NCI-H345 (cell line): ENCODE data around the gene ULK4.
"Not testable (repeated sequence)": the region's sequence is repeated elsewhere in the genome, so short reads cannot be mapped to it uniquely, and the experiment has no call there.

ENCODE experiments used
- DNase-seq: peaks from one replicate; lab custom pipeline; 2025; lab: John Stamatoyannopoulos, UW

Gene ULK4

GRCh38 chr3:41436983-41437382 is 524.9 kb downstream of the ULK4 start:
- DNase-seq: no peak

DNA sequence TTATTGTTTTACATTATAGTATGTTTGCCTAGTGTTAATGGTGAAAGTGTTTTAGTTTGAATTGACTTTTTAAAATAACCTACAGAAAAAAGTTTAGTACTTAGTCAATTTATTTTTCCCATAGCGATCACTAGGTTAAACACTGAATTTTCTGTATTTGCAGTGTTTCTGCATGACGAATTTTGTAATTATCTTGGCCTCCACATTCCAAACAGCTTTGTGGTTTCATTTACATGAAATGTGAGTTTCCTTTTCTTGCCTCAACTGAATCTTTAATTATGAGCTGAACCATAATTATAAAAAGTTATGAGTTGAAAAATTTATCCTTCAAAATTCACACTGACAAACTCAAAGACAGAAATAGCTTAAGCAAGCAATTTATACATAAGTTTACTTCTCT is 527.1 kb downstream of the ULK4 start:
- no peak for DNase-seq

DNA sequence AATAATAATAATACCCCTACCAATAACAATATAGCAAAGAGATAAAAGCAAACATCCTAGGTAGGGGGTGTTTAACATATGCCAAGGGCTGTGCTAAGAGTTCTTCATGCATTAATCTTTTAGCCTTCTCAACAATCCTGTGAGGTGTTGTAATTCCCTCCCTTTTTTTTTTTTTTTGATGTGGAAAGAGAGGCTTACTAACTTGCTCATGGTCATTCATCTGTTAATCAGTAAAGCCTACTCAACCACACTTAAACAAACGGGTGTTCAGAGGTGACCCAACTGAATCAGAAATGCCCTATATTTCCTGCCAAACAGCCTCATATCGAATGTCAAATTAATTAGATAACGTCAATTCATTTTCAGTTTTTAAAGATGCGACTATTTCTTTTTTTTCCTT is 530.5 kb downstream of the ULK4 start:
- DNase-seq: no peak

DNA sequence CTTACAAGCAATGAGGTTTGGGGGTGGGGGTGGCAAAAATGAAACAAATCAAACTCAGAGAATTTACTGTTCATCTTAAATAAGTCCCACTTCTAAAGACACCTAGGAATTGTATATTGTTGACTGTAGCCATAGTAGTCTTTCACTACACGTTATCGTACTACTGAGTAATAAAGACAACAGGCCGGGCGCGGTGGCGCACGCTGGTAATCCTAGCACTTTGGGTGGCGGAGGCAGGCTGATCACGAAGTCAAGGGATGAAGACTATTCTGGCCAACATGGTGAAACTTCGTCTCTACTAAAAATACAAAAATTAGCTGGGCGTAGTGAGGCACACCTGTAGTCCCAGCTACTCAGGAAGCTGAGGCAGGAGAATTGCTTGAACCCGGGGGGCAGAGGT is 531.0 kb downstream of the ULK4 start:
- no peak for DNase-seq

- no peak for DNase-seq
These were observed 531.5 kb downstream of the ULK4 start for GRCh38 chr3:41430391-41430790.

GRCh38 chr3:41426485-41426884 is 535.4 kb downstream of the ULK4 start:
- no peak for DNase-seq

- no peak for DNase-seq
These were observed 537.2 kb downstream of the ULK4 start for GRCh38 chr3:41424543-41425300.

DNA sequence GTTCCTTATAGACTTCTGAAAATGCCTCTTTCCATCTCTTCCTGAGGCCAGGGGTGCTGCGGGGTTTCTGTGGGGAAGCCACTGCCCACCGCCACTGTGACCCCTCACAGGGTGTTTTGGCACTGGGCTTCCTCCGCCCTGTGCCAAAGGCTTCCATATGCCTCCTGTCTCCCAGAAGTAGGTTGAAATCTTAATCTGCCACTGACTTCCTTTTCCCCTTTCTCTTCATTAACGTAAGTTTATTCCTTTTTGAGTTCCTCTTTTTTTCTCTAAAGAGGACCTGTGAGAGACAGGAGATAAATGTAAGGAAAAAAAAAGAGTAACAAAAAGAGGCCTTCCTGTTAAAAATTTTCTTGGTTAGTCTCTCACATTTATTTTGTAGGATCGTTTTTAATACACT is 542.1 kb downstream of the ULK4 start:
- no peak for DNase-seq

- DNase-seq: no peak
These were observed 542.8 kb downstream of the ULK4 start for GRCh38 chr3:41418961-41419691.

DNA sequence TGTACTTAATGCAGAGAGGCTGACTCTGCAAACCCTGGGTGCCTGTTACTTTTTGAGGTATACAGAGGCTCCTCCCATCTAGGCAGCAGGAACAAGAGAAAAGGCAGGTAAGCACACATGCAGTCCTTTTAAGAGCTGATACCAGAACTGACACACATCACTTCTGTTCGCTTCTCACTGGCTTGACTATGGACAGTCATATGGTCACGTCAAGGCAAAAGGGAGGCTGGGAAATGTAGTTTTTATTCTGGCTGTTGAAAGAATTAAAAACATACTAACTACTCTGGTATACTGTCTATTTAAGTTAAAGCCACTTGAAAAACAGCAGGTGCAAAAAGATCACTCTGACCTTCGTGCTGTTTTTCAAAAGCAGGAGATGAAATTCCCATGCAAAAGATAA is 544.3 kb downstream of the ULK4 start:
- DNase-seq: no peak

GRCh38 chr3:41411065-41411464 is 550.8 kb downstream of the ULK4 start:
- no peak for DNase-seq

GRCh38 chr3:41405466-41405865 is 556.4 kb downstream of the ULK4 start:
- DNase-seq: no peak

GRCh38 chr3:41404582-41404981 is 557.3 kb downstream of the ULK4 start:
- no peak for DNase-seq

DNA sequence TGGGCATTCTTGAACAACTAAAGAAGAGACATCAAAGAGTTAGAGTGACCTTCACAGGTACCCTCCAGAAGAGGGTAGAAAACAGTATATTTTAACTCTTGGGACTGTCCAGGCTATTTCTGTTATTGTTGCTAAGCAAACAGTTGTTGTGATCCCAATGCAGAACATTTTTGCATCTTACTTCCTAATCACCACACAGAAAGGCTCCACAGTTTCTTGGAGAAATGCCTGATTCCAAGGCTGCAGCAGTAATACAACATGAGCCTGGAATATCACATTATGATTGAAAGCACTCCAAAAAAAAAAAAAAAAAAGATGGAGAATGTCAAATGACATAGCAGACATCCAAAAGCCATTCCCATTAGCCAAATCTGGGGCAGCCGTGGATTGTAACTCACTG is 567.0 kb downstream of the ULK4 start:
- DNase-seq: no peak

DNA sequence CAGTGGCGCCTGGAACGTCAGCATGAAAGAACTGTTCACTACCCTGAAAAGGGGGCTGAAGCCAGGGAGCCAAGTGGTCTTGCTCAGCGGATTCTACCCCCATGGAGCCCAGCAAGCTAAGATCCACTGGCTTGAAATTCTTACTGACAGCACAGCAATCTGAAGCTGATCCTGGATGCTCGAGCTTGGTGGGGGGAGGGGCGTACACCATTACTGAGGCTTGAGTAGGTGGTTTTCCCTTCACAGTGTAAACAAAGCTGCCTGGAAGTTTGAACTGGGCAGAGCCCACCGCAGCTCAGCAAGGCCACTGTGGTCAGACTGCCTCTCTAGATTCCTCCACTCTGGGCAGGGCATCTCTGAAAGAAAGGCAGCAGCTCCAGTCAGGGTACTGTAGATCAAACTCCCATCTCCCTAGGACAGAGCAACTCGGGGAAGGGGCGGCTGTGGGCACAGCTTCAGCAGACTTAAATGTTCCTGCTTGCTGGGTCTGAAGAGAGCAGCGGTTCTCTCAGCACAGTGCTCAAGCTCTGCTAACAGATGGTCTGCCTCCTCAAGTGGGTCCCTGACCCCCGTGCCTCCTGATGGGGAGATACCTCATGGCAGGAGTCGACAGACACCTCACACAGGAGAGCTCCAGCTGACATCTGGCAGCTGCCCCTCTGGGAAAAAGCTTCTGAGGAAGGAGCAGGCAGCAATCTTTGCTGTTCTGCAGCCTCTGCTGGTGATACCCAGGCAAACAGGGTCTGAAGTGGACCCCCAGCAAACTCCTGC is 591.0 kb downstream of the ULK4 start:
- DNase-seq: not testable (repeated sequence)

GRCh38 chr3:41370307-41370706 is 591.6 kb downstream of the ULK4 start:
- no peak for DNase-seq

DNA sequence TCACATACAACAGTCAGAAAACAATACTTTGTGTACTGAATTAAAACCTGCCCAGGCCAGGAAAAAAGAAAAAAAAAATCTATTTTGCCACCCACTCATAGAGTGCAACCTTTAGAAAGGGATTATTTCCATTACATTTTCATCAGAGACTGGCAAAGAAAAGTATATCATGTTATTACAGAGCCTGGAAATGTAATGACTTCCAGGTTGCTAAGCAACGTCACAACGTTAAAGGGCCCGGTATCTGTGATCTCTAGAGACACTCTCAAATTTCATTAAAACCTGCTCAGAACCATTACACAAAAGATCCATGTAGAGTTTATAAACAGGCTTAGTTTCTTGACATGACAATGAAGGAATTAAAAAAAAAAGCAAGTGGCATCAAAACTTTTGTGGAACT is 592.1 kb downstream of the ULK4 start:
- DNase-seq: no peak

DNA sequence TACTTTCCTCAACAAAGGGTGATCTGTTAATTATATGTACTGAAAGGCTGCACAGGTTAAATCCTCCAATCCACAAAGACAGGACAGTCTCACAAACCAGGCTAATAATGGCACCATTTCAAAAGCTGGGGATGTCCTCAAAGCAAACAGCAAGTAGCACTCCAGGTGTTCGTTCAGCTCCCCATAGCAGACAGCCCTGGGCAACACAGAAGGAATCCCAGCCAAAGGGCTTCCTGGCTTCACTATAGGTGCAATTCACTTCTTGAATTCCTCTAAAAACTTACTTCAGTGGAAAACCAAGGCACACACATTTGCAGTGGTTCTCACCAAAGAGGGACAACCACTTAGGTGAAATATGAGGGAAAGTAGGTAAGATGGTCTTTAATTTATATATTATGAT is 595.9 kb downstream of the ULK4 start:
- DNase-seq: peak; percentile 23

GRCh38 chr3:41364736-41365135 is 597.2 kb downstream of the ULK4 start:
- DNase-seq: no peak

- no peak for DNase-seq
These were observed 597.9 kb downstream of the ULK4 start for GRCh38 chr3:41363830-41364523.

DNA sequence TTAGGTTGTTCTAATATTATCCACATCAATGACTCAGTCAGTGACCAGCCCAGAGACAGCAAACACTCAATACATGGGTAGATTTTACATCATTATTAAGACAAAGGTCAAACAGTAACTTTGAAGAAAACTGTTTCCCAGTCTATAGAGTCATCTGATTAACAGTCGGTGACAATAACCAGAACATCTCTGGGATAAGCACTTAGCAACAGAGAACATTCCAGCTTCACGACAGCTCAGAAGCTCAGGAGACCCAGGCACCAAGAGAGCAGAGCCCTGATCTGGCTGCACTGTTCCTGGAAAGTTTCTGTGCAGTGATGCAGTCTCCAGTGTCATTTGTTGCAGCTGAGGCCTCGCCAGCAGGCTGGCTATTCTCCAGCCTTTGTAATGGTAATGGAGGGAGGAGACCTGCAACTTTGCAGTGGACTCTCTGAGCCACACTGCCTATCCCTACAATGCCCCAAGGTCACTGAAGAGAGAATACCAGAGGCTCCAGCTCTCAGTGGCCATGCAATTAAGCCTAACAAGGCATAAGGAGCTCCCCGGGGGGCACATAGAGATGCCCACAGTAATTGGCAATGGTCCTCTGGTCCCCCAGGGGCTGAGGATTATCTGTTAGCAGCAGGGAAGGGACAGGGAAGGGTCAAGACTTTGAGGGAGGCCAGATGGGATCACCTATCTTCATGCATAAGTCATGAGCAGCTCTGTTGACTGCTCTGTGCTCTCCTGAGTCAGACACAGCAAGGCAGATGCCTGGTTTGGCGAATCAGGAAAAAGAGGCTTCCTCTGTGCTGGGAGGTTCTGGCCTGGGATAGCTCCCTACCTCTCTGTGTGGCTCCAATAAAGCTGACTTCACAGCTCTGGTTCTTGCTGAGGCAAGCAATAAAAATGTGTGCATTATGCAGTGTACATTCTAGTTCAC is 599.0 kb downstream of the ULK4 start:
- DNase-seq: no peak
